Stomach (tissue), 9 donors: ENCODE results near the gene SLC4A1AP. TPM values are rescaled to one million over a fixed set of nuclear protein-coding genes. Genes with fewer than 3 reads are reported as not detected.

Experiments
- DNase-seq, 2 donors: peaks; one replicate each; pipeline versions ENCODE4 v3.0.0 to v3.0.0-alpha.2; 2013 to 2019
- H3K27ac ChIP-seq, 5 donors: fragments of 200-600 bp in 4 of 5; sonication (generic) in 4 of 5; one replicate each; pipeline ENCODE4 v1.5.1; 2013 to 2019; ENCODE audit warnings: mild to moderate bottlenecking in 1 of 5, moderate library complexity in 1 of 5
- H3K27me3 ChIP-seq, 3 donors: fragments of 200-600 bp; sonication (generic); one replicate each; pipeline ENCODE4 v1.5.1; 2017 to 2019; ENCODE audit warnings: mixed run types in 1 of 3
- H3K36me3 ChIP-seq, 4 donors: fragments of 200-600 bp; sonication (generic); 1 replicate in 3 of 4; 2 replicates in 1 of 4; pipeline ENCODE4 v1.5.1; 2016 to 2019
- H3K4me1 ChIP-seq, 4 donors: fragments of 200-600 bp; sonication (generic); one replicate each; pipeline ENCODE4 v1.5.1; 2016 to 2019
- H3K4me3 ChIP-seq, 4 donors: fragments of 200-600 bp; sonication (generic) in 3 of 4; one replicate each; pipeline ENCODE4 v1.5.1; 2016 to 2019; ENCODE audit warnings: mild to moderate bottlenecking in 1 of 4
- H3K9me3 ChIP-seq, 4 donors: fragments of 200-600 bp; sonication (generic); one replicate each; pipeline ENCODE4 v1.5.1; 2016 to 2019
- CTCF ChIP-seq, 7 experiments: fragments of 450-650 bp in 4 of 7; fragments of 200-600 bp in 3 of 7; sonication (generic) in 3 of 7; IDR thresholded peaks; one replicate each; pipeline ENCODE4 v1.5.1; 2016 to 2019; ENCODE audit warnings: antibody characterized with exemption in 7 of 7, control low read depth in 2 of 7, mild to moderate bottlenecking in 1 of 7
- EP300 ChIP-seq: sonication (generic); formaldehyde crosslinking; IDR thresholded peaks from one replicate; pipeline ENCODE4 v1.6.1; 2017; ENCODE audit warnings: antibody characterized with exemption
- POLR2A ChIP-seq, 4 donors: fragments of 450-650 bp; IDR thresholded peaks; one replicate each; pipeline ENCODE4 v1.6.1; 2016; ENCODE audit warnings: antibody characterized with exemption in 4 of 4, control low read depth in 2 of 4, mild to moderate bottlenecking in 1 of 4, moderate library complexity in 1 of 4
- POLR2AphosphoS5 ChIP-seq, 3 donors: sonication (generic); formaldehyde crosslinking; IDR thresholded peaks; one replicate each; pipeline ENCODE4 v1.6.1; 2016; ENCODE audit warnings: antibody characterized with exemption in 3 of 3
- WGBS, 5 donors: extraction: QIAGEN DNeasy Blood & Tissue Kit in 3 of 5; methylation state at CpG; one replicate each; pipeline versions ENCODE4 v1.1.5 to v1.1.7; 2013 to 2018; 5-methylcytosine and 5-hydroxymethylcytosine counted together
- intact Hi-C: fragments of 100-400 bp; cut with DNase I; formaldehyde crosslinking; loops from one replicate; pipeline ENCODE4 v1.15.1; 2023; ENCODE audit warnings: low total_unique reads
- polyA plus RNA-seq, 3 donors: library from polyadenylated mRNA; stranded (reverse); fragments of 200-250 nt; gene quantifications; one replicate each; pipeline ENCODE4 v1.2.3, GENCODE V29; 2013
- small RNA-seq, 4 donors: library from RNA; depleted of rRNA; stranded (forward); fragments of <200 nt; gene quantifications; one replicate each; pipeline ENCODE3, GENCODE V24; 2016
- total RNA-seq, 5 donors: library from RNA; depleted of rRNA; stranded (reverse); fragments of >200 nt; gene quantifications; one replicate each; pipeline versions ENCODE4 v1.1.0 to v1.2.3, GENCODE V29; 2014 to 2016
- donor health status: healthy with polysubstance abuse.
- donor health status: Bipolar disorder and iron deficiency.
- donor health status: healthy.

The SLC4A1AP gene
- total and polyA plus RNA-seq, 8 donors = 11.2 to 58.9 (median 26.0) TPM

- Histone ChIP-seq H3K27me3 (no peaks in the 10 kb centered on the region), H3K36me3 (no peaks in the 10 kb centered on the region), H3K27ac (no peak overlapping the region), H3K9me3 (no peaks in the 10 kb centered on the region), H3K4me1 (peaks cover 0 to 12% (median 5%) of the 10 kb centered on the region in 4 donors), H3K4me3 (no peak overlapping the region)
- no peak for TF ChIP-seq CTCF (IDR thresholded peaks at IDR 0.05)
- TF ChIP-seq POLR2A (IDR thresholded peaks at IDR 0.05) = no peak
- TF ChIP-seq EP300 = no peak
- no peak for TF ChIP-seq POLR2AphosphoS5 (IDR thresholded peaks at IDR 0.05)
- intact Hi-C loops = no loop called here
- 95 to 96% (median 96%) methylated on average over 9 of the region's 9 CpGs for WGBS, 5 donors
- no peak for DNase-seq
Observed at GRCh38 chr2:27742571-27742970, 78.9 kb downstream of the SLC4A1AP start.

Small RNA genes within 50 kb of the gene (small RNA-seq; reads per million reads assigned to genes)
- gene RF00340 = 0 reads per million in 4 donors

Other genes with a start within 250 kb of the SLC4A1AP start
- 10 to 100 TPM; 12.5 to 69.8 (median 48.4) TPM for gene NRBP1, start 235.3 kb upstream of the SLC4A1AP start, total RNA-seq
- 10 to 100 TPM; 46.7 to 57.3 (median 51.4) TPM for gene NRBP1, start 235.3 kb upstream of the SLC4A1AP start, polyA plus RNA-seq
- 100 to 1,000 TPM in 1 of 5 donors, 10 to 100 TPM in 3, not detected in 1; 16.5 to 140 (median 53.6) TPM for gene KRTCAP3, start 221.5 kb upstream of the SLC4A1AP start, total RNA-seq
- gene KRTCAP3, start 221.5 kb upstream of the SLC4A1AP start, polyA plus RNA-seq = 10 to 100 TPM; 31.2 to 65.2 (median 62.2) TPM
- gene IFT172, start 174.1 kb upstream of the SLC4A1AP start, total RNA-seq = 10 to 100 TPM in 4 of 5 donors, 1 to 10 TPM in 1; 7.4 to 88.1 (median 14.0) TPM
- 10 to 100 TPM; 34.7 to 66.4 (median 43.9) TPM for gene IFT172, start 174.1 kb upstream of the SLC4A1AP start, polyA plus RNA-seq
- gene FNDC4, start 168.7 kb upstream of the SLC4A1AP start, total RNA-seq = 10 to 100 TPM in 2 of 5 donors, 1 to 10 TPM in 2, under 1 TPM in 1; 0.89 to 23.3 (median 5.0) TPM
- 10 to 100 TPM in 2 of 3 donors, 1 to 10 TPM in 1; 4.5 to 15.1 (median 10.1) TPM for gene FNDC4, start 168.7 kb upstream of the SLC4A1AP start, polyA plus RNA-seq
- gene GCKR, start 167.1 kb upstream of the SLC4A1AP start, total RNA-seq = 10 to 100 TPM in 4 of 5 donors, not detected in 1; 13.4 to 45.5 (median 33.3) TPM
- gene GCKR, start 167.1 kb upstream of the SLC4A1AP start, polyA plus RNA-seq = 10 to 100 TPM in 1 of 3 donors, 1 to 10 TPM in 2; 1.2 to 13.3 (median 2.1) TPM
- 10 to 100 TPM in 3 of 5 donors, 1 to 10 TPM in 2; 6.4 to 35.8 (median 14.2) TPM for gene ZNF512, start 80.8 kb upstream of the SLC4A1AP start, total RNA-seq
- 10 to 100 TPM in 1 of 3 donors, 1 to 10 TPM in 2; 6.8 to 12.2 (median 9.3) TPM for gene ZNF512, start 80.8 kb upstream of the SLC4A1AP start, polyA plus RNA-seq
- gene CCDC121, start 34.9 kb upstream of the SLC4A1AP start, total RNA-seq = 1 to 10 TPM in 4 of 5 donors, under 1 TPM in 1; 0.87 to 3.1 (median 1.8) TPM
- 1 to 10 TPM; 1.7 to 2.4 (median 2.1) TPM for gene CCDC121, start 34.9 kb upstream of the SLC4A1AP start, polyA plus RNA-seq
- gene GPN1, start 34.8 kb upstream of the SLC4A1AP start, total RNA-seq = 10 to 100 TPM; 10.1 to 68.7 (median 33.0) TPM
- gene GPN1, start 34.8 kb upstream of the SLC4A1AP start, polyA plus RNA-seq = 10 to 100 TPM; 20.6 to 31.6 (median 28.2) TPM
- gene SUPT7L, start 275 bp upstream of the SLC4A1AP start, total RNA-seq = 10 to 100 TPM; 18.2 to 50.9 (median 29.6) TPM
- gene SUPT7L, start 275 bp upstream of the SLC4A1AP start, polyA plus RNA-seq = 10 to 100 TPM; 10.1 to 22.0 (median 13.2) TPM
- gene MRPL33, start 107.8 kb downstream of the SLC4A1AP start, total RNA-seq = 100 to 1,000 TPM in 2 of 5 donors, 10 to 100 TPM in 2, 1 to 10 TPM in 1; 8.2 to 226 (median 25.5) TPM
- 100 to 1,000 TPM; 149 to 268 (median 193) TPM for gene MRPL33, start 107.8 kb downstream of the SLC4A1AP start, polyA plus RNA-seq
- 1 to 10 TPM in 2 of 5 donors, not detected in 3; 2.7 to 2.9 TPM for gene RBKS, start 226.5 kb downstream of the SLC4A1AP start, total RNA-seq
- gene RBKS, start 226.5 kb downstream of the SLC4A1AP start, polyA plus RNA-seq = 1 to 10 TPM in 2 of 3 donors, under 1 TPM in 1; 0.76 to 1.9 (median 1.4) TPM
- gene BABAM2, start 226.8 kb downstream of the SLC4A1AP start, total RNA-seq = 10 to 100 TPM; 14.2 to 41.4 (median 24.1) TPM
- 10 to 100 TPM; 16.0 to 24.3 (median 16.2) TPM for gene BABAM2, start 226.8 kb downstream of the SLC4A1AP start, polyA plus RNA-seq